ENCODE measurements around the gene TNFRSF17.
"Not testable (repeated sequence)": the region's sequence is repeated elsewhere in the genome, so short reads cannot be mapped to it uniquely, and the experiment has no call there.

The TNFRSF17 gene

GRCh38 chr16:11957591-11958395, 7.2 kb upstream of the TNFRSF17 start:
- no peak for FAIRE-seq
- DNase-seq (ENCODE audit: insufficient read length, low spot score): no peak
- TF ChIP-seq POLR2A (IDR thresholded peaks at IDR 0.05; ENCODE audit: low read depth, low read length): no peak

- FAIRE-seq; DNase-seq (ENCODE audit: insufficient read length, low spot score): not testable (repeated sequence)
Measured at GRCh38 chr16:11962457-11962856, 2.6 kb upstream of the TNFRSF17 start.

GRCh38 chr16:11962978-11963377, 2.0 kb upstream of the TNFRSF17 start:
- not testable (repeated sequence) for DNase-seq (ENCODE audit: insufficient read length, low spot score); FAIRE-seq

GRCh38 chr16:11963706-11964105, 1.3 kb upstream of the TNFRSF17 start:
- DNase-seq (ENCODE audit: insufficient read length, low spot score) (no peak), FAIRE-seq (no peak)
- no peak for TF ChIP-seq POLR2A (IDR thresholded peaks at IDR 0.05; ENCODE audit: low read depth, low read length)

- FAIRE-seq (no peak), DNase-seq (ENCODE audit: insufficient read length, low spot score) (no peak)
- no peak for TF ChIP-seq POLR2A (IDR thresholded peaks at IDR 0.05; ENCODE audit: low read depth, low read length)
Measured at GRCh38 chr16:11966173-11966572, 1.2 kb downstream of the TNFRSF17 start.

GRCh38 chr16:11967195-11967911, 2.3 kb downstream of the TNFRSF17 start:
- DNase-seq (ENCODE audit: insufficient read length, low spot score): no peak
- no peak for FAIRE-seq
- TF ChIP-seq POLR2A (IDR thresholded peaks at IDR 0.05; ENCODE audit: low read depth, low read length): no peak

GRCh38 chr16:11968577-11968976, 3.6 kb downstream of the TNFRSF17 start:
- FAIRE-seq (no peak), DNase-seq (ENCODE audit: insufficient read length, low spot score) (no peak)
- no peak for TF ChIP-seq POLR2A (IDR thresholded peaks at IDR 0.05; ENCODE audit: low read depth, low read length)

- not testable (repeated sequence) for FAIRE-seq; DNase-seq (ENCODE audit: insufficient read length, low spot score)
Measured at GRCh38 chr16:11970292-11970691, 5.3 kb downstream of the TNFRSF17 start.

- no peak for TF ChIP-seq POLR2A (IDR thresholded peaks at IDR 0.05; ENCODE audit: low read depth, low read length)
- no peak for DNase-seq (ENCODE audit: insufficient read length, low spot score)
- no peak for FAIRE-seq
Measured at GRCh38 chr16:11972128-11972527, 7.1 kb downstream of the TNFRSF17 start.

GRCh38 chr16:11973070-11973469, 8.1 kb downstream of the TNFRSF17 start:
- DNase-seq (ENCODE audit: insufficient read length, low spot score) (no peak), FAIRE-seq (no peak)
- TF ChIP-seq POLR2A (IDR thresholded peaks at IDR 0.05; ENCODE audit: low read depth, low read length): no peak

GRCh38 chr16:11976850-11977375, 11.9 kb downstream of the TNFRSF17 start:
- no peak for DNase-seq (ENCODE audit: insufficient read length, low spot score)
- FAIRE-seq: no peak
- no peak for TF ChIP-seq POLR2A (IDR thresholded peaks at IDR 0.05; ENCODE audit: low read depth, low read length)

- TF ChIP-seq POLR2A (IDR thresholded peaks at IDR 0.05; ENCODE audit: low read depth, low read length): no peak
- peak; percentile 80 for DNase-seq (ENCODE audit: insufficient read length, low spot score)
- FAIRE-seq: peak; percentile 93
Measured at GRCh38 chr16:11977376-11978041, 12.5 kb downstream of the TNFRSF17 start.

GRCh38 chr16:11978080-11978479, 13.1 kb downstream of the TNFRSF17 start:
- no peak for FAIRE-seq
- DNase-seq (ENCODE audit: insufficient read length, low spot score): no peak
- TF ChIP-seq POLR2A (IDR thresholded peaks at IDR 0.05; ENCODE audit: low read depth, low read length): no peak

- TF ChIP-seq POLR2A (IDR thresholded peaks at IDR 0.05; ENCODE audit: low read depth, low read length): no peak
- DNase-seq (ENCODE audit: insufficient read length, low spot score) (no peak), FAIRE-seq (no peak)
Measured at GRCh38 chr16:11979013-11979672, 14.1 kb downstream of the TNFRSF17 start.
